Right renal cortex interstitium (tissue), 3 donors: ENCODE results near the gene AWAT1. TPM values are rescaled to one million over a fixed set of nuclear protein-coding genes. Genes with fewer than 3 reads are reported as not detected.
"Not testable (repeated sequence)": the region's sequence is repeated elsewhere in the genome, so short reads cannot be mapped to it uniquely, and the experiment has no call there.

Experiments used
- DNase-seq, 3 donors: peaks; one replicate each; pipeline ENCODE4 v3.0.0-alpha.2; 2013; ENCODE audit warnings: low read depth in 3 of 3, low spot score in 2 of 3
- polyA plus RNA-seq, 3 donors: library from polyadenylated mRNA; unstranded; fragments of 120-200 nt; gene quantifications; one replicate each; pipeline ENCODE4 v1.2.1, GENCODE V29; 2013; ENCODE audit not compliant: insufficient read length in 3 of 3

AWAT1 gene
- polyA plus RNA-seq, result not detected

DNA sequence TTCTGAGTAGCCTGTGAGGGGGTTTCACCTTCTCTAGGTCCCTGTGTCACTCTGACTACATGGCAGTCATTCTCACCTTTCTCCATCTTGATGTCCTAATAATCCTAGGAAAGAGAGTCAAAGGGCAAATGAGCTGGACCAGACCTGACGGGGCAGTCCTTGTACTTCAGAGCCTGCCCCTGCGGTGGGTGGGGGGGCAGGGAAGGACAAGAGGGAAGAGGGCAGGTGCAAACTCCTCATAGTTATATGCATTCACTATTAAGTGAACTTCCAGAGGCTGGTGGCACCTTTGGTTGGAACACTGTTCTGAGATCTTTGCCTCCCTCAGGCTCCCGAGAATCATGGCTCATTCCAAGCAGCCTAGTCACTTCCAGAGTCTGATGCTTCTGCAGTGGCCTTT is at the start of gene AWAT1:
Gene AWAT1 (plus strand): TSS at position 301 of the 400 bp plus-strand sequence. CDS start 41 bp downstream, at position 342.
- no peak for DNase-seq

DNA sequence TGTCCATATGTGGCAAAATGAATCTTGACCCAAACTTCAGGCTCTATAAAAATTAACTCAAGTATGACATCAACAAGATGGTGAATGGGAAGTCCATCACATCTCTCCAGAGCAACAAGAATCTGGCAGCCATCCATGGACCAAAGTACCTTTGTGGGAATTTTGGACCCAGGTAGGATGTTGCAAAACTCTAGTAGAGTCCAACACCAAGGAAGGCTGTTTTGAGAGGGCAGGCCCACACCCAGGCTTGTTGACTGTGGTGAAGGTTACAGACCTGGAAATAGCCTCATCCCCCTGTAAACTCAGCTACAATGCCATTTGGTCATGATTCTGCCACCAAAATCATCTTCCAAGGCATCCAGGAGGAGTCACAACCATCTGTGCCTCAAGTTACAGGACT is 44.2 kb upstream of the AWAT1 start:
- DNase-seq, result no peak

DNA sequence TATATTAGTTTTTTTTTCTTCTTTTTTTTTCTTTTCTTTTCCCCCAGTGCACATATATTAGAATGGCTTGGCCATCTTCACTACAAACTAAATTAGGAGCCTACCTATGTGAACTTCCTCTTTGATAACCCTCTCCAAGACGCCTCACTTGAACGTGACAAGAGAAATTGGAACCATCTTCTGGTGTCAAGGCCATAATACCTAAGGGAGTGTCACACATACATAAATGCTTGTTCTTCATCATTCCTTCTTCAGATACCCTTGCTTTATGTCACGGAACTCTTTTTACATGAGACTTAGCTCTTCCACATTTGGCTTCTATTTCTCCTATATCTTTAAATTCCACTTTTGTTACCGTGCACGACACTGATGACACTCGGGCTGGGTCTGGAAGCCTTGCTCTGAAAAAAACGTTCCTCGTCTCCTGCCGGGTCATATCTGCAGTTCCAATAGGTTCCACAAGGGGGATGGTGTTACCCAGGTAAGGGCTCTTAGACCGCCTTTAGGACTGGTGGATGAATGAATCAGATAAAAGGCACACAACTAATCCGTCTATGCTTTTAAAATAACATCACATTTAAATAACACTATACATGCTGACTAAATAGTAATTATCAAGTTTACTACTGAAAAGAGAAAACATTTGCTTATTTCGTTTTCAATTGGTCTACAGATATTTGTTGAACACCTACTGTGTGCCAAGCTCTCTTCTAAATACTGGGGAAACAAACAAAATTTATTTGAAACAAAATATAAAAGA is 37.3 kb upstream of the AWAT1 start:
- DNase-seq, result peak; percentile 1 to 9 (median 6)

DNA sequence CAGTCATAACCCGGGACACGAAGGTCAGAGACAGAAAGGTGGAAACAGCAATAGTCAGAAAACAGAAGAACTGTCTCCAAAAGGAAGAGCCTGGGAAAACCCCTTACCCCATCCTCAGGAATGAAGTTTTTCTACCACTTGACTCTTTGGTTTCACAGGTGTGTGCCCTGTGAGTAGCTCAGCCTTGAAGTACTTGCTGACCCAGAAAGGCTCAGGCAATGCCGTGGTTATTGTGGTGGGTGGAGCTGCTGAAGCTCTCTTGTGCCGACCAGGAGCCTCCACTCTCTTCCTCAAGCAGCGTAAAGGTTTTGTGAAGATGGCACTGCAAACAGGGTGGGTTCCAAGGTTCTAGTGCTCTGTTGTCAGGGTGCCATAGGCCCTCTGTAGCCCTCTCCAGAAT is 32.7 kb upstream of the AWAT1 start:
- DNase-seq, result no peak

- no peak for DNase-seq
Measured at GRCh38 chrX:70208479-70208878, 26.0 kb upstream of the AWAT1 start.

GRCh38 chrX:70209570-70209969 is 24.9 kb upstream of the AWAT1 start:
- not testable (repeated sequence) for DNase-seq

DNA sequence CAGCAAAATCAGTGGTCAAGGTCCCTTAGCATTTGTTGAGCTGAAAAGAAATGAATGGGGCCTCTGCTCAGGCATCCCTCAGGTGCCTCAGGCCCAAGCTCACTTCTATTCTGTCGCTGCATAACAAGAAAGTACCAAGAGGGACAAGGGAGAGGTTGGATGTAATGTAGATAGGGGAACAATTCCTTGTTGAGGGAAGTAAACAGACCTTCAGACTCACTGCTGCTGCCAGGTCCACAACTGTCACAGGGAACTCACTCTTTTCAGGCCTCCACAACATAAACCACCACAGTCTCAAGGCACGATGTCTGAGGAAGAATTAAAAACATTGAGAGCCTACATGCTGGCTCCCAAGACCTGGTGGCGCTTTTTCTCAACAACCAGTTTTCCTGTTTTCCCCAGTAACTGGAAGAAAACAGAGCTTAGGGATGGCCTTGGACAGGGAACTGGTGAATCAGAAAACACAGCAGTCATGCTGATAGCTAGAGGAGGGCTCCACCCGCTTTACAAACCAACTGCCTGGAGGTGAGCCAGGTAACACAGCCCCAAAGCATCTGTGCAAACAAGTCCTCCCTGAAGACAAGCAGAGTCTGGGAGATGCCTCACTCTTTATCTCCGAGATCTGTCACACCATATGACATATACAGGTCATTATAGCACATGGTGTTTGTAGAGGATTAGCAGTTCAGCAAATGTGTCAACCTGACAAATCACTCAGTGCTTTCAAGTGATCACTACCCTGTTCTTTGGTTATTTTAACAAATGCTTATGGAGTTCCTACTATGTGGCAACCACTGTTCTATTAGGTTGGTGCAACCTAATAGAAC is 14.3 kb upstream of the AWAT1 start:
- no peak for DNase-seq

DNA sequence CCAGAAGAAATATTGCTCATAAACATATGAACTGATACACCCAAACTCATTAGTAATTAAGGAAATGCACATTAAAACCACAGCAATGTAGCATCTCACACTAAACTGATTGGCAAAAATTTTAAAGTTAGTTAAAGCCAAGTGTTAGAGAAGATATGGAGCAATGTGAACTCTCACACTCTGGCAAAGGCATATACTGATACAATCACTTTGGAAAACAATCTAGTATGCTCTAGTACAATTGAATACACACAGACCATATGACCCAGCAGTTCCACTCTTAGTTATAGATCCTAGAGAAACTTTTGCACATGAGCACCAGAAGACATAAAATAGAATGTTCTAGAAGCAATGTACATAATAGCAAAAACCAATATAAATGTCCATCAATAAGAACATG is 8.4 kb upstream of the AWAT1 start:
- no peak for DNase-seq

DNA sequence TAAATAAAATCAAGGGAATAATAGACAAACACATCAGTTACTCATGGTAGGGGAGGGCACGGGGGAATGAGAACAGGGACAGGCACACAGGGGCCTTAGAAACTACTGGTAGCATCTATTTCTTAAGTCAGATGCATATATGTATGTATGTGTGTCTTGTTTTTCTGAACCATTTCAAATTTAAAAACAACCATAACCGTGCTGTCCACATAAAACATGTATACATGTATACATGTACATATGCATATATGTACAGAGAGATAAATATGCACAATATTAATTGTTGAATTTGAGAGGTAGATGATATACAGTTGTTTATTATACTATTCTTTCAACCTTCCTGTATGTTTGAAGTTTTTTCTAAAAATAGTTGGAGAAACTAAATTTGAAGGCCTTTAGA is 7.8 kb upstream of the AWAT1 start:
- DNase-seq, result no peak

- no peak for DNase-seq
Measured at GRCh38 chrX:70231666-70232065, 2.8 kb upstream of the AWAT1 start.

DNA sequence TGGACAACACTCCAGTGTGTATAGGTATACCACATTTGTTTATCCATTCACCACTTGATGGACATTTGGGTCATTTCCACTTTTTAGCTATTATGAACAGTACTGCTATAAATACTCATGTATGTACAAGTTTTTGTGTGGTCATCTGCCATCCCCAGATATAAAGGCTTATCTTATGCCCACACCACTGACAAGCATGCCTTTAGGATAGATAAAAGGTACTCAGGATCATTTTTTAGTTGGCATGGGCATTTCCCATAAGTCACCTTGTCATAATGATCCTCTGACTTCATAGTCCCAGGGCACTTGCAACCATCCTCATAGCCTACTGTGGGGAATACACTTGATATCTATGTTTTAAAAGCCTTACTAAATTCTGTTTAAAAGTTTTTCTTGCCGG is 6.3 kb downstream of the AWAT1 start:
- DNase-seq, result no peak

- no peak for DNase-seq
Measured at GRCh38 chrX:70241501-70241900, 7.0 kb downstream of the AWAT1 start.

DNA sequence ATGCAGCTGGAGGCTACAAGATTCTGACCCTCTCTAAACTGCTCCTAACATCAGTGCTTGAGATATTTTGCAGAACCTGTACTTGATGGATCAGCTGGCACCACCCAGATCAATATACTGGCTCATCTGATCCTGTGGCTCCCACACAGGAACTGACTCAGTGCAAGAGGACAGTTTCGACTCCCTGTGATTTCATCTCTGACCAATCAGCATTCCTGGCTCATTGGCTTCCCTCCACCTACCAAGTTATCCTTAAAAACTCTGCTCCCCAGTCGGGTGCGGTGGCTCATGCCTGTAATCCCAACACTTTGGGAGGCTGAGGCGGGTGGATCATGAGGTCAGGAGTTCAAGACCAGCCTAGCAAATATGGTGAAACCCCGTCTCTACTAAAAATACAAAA is 9.1 kb downstream of the AWAT1 start:
- not testable (repeated sequence) for DNase-seq

GRCh38 chrX:70244881-70245280 is 10.4 kb downstream of the AWAT1 start:
- DNase-seq, result no peak

- DNase-seq, result no peak
Measured at GRCh38 chrX:70247252-70247651, 12.8 kb downstream of the AWAT1 start.

DNA sequence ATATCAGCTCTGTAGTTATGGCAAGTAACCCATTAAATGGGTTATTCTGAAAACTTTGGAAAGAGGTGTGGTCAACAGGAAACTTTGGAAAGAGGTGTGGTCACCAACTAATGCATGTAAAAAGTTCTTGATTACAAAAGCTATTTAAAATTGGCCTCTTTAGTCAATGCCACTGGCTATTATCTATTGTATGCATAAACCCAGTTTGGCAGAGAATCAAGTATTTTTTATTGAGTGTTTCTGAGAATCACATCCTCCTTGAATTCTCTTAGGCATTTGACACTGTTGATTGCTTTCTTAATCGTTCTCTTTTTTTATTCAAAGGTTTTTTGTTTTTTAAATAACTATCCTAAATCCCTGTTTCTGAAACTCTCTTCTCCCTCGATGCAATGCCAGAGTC is 18.0 kb downstream of the AWAT1 start:
- no peak for DNase-seq

DNA sequence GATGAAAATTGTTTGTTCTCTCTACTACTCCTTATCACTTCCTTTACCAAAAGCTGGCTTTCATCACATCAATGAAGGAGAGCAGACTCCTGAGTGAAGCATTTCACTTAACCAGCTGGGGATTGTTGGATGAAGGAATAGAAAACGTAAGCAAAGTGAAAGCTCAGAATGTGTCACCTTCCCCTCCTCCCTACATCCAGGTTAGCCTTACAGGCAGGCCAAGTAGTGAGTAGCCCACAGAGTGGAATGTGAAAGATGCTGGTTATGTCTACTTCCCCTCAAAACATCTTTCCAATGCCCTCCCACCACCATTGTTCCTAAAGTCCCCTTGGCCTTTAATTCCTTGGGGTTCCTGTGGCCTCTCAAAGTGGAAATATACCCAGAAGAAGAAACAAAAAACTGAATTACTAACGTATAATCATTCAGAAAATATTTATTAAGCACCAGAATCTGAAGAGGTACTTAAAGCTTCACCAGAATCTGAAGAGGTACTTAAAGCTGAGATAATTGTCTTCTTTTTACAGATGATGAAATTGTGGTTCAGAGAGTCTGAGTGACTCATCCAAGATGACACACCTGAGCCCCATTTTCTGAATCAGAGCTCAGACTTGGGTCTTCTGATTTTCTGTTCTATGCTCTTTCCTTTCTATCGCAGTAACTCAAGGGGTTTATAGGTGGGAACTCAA is 19.1 kb downstream of the AWAT1 start:
- no peak for DNase-seq

DNA sequence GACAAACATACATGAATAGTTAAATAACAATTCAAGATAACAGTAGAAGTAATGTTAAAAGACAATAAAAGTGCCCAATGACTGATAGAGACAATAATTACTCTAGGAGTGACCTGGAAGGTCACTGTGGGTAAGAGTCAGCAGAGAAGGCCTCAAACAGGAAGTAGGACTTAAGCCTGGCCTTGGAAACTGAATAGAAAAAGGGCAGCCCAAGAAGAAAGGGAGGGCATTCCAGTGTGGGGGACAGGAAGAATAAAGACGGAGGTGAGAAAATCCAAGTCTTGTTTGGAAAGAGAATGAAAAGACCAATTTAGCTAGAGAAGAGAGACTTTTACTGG is 19.6 kb downstream of the AWAT1 start:
- DNase-seq, result no peak

DNA sequence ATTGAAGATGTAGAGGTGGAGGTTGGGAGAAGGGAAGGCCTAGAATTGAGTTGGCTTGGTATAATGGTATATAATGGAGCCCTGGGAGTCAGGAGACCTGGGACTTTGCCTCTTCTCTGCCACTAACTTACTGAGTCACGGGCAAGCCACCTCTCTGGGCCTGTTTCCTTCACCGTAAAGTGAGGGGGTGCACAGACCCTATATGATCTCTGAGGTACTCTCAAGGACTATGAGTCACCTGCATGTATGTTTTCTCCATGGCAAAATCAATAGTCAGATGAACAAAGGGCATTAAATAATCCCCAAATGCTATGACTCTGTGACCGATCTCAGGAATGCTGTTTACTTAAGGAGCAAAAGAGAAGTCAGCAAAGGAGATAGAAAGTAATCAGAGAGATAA is 20.5 kb downstream of the AWAT1 start:
- DNase-seq, result no peak

GRCh38 chrX:70255452-70255851 is 21.0 kb downstream of the AWAT1 start:
- DNase-seq, result no peak

GRCh38 chrX:70257423-70258288 is 23.2 kb downstream of the AWAT1 start:
- no peak for DNase-seq
